Stimulated activated CD4-positive, alpha-beta T cell treated with anti-CD3 and anti-CD28 coated beads, Interleukin-12 subunit alpha, Interleukin-12 subunit beta, amount 100 ng/mL, for 48 hours (primary cell): ENCODE results near the gene TNFRSF17.
"Not testable (repeated sequence)": the region's sequence is repeated elsewhere in the genome, so short reads cannot be mapped to it uniquely, and the experiment has no call there.

ENCODE experiments used
- DNase-seq, 3 donors: peaks; one replicate each; pipeline ENCODE4 v3.0.0-alpha.2; 2020; ENCODE audit warnings: low read depth in 2 of 3, low spot score in 1 of 3

TNFRSF17 gene

GRCh38 chr16:11964761-11965551, at the start of gene TNFRSF17:
Gene TNFRSF17, plus strand, starts transcription at chr16:11965210. Its CDS starts 115 bp downstream, at chr16:11965325.
- DNase-seq = no peak

GRCh38 chr16:11915644-11916523, 49.1 kb upstream of the TNFRSF17 start, which contains the start of gene GSPT1:
Gene GSPT1, minus strand, starts transcription at chr16:11915956. Its CDS starts 236 bp downstream, at chr16:11915720.
- peak; percentile 98 to 99 (median 99) for DNase-seq

GRCh38 chr16:11916524-11917285, 48.3 kb upstream of the TNFRSF17 start:
- no peak for DNase-seq

GRCh38 chr16:11924046-11924445, 41.0 kb upstream of the TNFRSF17 start:
- DNase-seq = not testable (repeated sequence)

- not testable (repeated sequence) for DNase-seq
Measured at GRCh38 chr16:11927350-11927749, 37.7 kb upstream of the TNFRSF17 start.

GRCh38 chr16:11941945-11942344, 23.1 kb upstream of the TNFRSF17 start, which contains the start of gene NPIPB2:
Gene NPIPB2, minus strand, starts transcription at chr16:11942045. Its CDS starts 0 bp downstream, at chr16:11942045.
- DNase-seq = not testable (repeated sequence)

- no peak for DNase-seq
Measured at GRCh38 chr16:11946433-11946832, 18.6 kb upstream of the TNFRSF17 start.

- DNase-seq = no peak
Measured at GRCh38 chr16:11948819-11949218, 16.2 kb upstream of the TNFRSF17 start.

- DNase-seq = peak in 1 of 3 donors; percentile 5
Measured at GRCh38 chr16:11949527-11949926, 15.5 kb upstream of the TNFRSF17 start.

- DNase-seq = no peak
Measured at GRCh38 chr16:11950388-11950787, 14.6 kb upstream of the TNFRSF17 start.

- not testable (repeated sequence) for DNase-seq
Measured at GRCh38 chr16:11953576-11953975, 11.4 kb upstream of the TNFRSF17 start.

- DNase-seq = no peak
Measured at GRCh38 chr16:11955713-11956123, 9.3 kb upstream of the TNFRSF17 start.

- no peak for DNase-seq
Measured at GRCh38 chr16:11956558-11956957, 8.5 kb upstream of the TNFRSF17 start.

GRCh38 chr16:11957591-11958395, 7.2 kb upstream of the TNFRSF17 start:
- no peak for DNase-seq

GRCh38 chr16:11962457-11962856, 2.6 kb upstream of the TNFRSF17 start:
- not testable (repeated sequence) for DNase-seq

- not testable (repeated sequence) for DNase-seq
Measured at GRCh38 chr16:11962978-11963377, 2.0 kb upstream of the TNFRSF17 start.

- DNase-seq = no peak
Measured at GRCh38 chr16:11963706-11964105, 1.3 kb upstream of the TNFRSF17 start.

GRCh38 chr16:11966173-11966572, 1.2 kb downstream of the TNFRSF17 start:
- no peak for DNase-seq

- DNase-seq = no peak
Measured at GRCh38 chr16:11967195-11967911, 2.3 kb downstream of the TNFRSF17 start.
